OCI-LY7 (cell line): Measurements from ENCODE around the gene CLDN20.

ENCODE experiments used
- CTCF ChIP-seq: fragments of 200-600 bp; sonication (generic); conservative IDR thresholded peaks from 2 replicates; pipeline ENCODE4 v1.5.1; 2014; ENCODE audit warnings: mild to moderate bottlenecking, antibody characterized with exemption, low read length, moderate library complexity, mixed read lengths
- EZH2phosphoT487 ChIP-seq: fragments of 200-600 bp; sonication (generic); IDR thresholded peaks from 2 replicates; pipeline ENCODE4 v1.6.1; 2018; ENCODE audit warnings: low read depth, borderline replicate concordance, mild to moderate bottlenecking, mixed run types, antibody characterized with exemption, low read length, moderate library complexity, mixed read lengths

GRCh38 chr6:155245193-155245592 is 18.6 kb upstream of the CLDN20 start:
- TF ChIP-seq CTCF (no peak), EZH2phosphoT487 (no peak)
